HG03457 (cell line): ENCODE measurements around the gene CLASP1.
"Not testable (repeated sequence)": the region's sequence is repeated elsewhere in the genome, so short reads cannot be mapped to it uniquely, and the experiment has no call there.

Experiments used
- ATAC-seq: cut with Tn5 transposase; IDR thresholded peaks from one replicate; pipeline ENCODE4 v1.9.1; 2021; ENCODE audit warnings: moderate number of reproducible peaks; ENCODE audit not compliant: unreplicated experiment

The CLASP1 gene

DNA sequence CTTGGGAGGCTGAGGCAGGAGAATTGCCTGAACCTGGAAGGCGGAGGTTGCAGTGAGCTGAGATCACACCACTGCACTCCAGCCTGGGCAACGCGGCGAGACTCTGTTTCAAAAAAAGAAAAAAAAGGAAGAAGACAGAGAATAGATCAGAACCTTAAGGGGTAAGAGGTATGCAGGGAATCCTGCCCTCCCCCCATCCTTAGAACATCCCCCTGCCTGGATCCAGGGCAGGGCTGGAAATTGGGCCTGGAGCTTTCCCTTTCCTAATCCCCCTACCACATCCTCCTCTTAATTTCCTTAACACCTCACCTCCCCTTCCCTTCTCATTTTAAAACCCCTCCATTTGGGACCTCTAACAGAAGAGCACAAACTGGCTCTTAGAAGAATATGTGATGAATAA lies 62.1 kb downstream of the CLASP1 start:
- no peak for ATAC-seq

GRCh38 chr2:121584741-121585140 lies 64.5 kb downstream of the CLASP1 start:
- no peak for ATAC-seq

- ATAC-seq = no peak
Measured at GRCh38 chr2:121583555-121583954, 65.7 kb downstream of the CLASP1 start.

DNA sequence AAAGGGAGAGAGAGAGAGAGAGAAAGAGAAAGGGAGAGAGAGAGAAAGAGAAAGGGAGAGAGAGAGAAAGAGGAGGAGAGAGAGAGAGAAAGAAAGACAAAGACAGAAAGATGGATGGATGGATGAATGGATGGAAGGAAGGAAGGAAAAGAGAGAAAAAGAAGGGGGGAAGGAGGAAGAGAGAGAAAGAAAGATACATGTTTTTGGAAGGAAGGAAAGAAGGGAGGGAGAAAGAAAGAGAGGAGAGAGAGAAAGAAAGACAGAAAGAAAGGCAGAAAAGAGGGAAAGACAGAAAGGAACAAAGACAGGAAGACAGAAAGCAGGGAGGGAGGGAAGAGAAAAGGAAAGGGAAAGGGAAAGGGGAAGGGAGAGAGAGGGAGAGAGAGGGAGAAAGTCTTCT lies 67.0 kb downstream of the CLASP1 start:
- ATAC-seq = no peak

GRCh38 chr2:121579309-121579708 lies 70.0 kb downstream of the CLASP1 start:
- no peak for ATAC-seq

DNA sequence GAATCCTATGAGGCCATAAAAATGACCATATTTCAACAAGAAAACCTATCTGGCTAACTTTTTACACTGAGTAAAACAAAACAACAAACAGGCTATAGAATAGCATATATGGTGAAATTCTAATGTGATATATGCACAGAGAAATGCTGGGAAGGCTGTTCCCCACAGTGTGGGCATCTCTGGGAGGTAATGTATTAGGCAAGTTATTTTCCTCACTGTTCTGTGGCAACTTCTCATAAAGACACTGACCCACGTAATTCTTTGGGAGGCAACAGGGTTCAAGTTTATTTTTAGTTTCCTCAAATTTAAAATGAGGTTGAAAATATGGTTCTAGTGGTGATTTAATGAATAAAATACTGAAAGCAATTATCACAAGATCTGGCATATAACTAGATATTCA lies 71.9 kb downstream of the CLASP1 start:
- no peak for ATAC-seq

DNA sequence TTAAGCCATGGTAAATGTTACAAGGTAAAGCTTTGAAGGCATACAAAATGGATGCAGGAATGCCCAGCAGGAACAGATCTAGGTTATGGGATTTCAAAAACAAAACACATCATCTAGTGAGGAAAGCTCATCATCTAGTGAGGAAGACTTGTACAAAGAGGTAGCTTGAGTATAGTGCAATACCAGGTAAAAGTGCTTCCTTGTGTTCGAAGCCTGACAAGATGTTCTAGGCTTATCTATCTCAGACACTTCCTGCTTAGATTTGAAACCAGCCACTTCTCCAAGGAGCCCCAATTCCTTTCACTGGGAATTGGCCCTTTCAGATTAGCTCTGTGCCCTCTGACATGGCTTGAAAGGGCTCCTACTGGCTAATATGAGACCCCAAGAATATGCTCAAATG lies 73.0 kb downstream of the CLASP1 start:
- no peak for ATAC-seq

DNA sequence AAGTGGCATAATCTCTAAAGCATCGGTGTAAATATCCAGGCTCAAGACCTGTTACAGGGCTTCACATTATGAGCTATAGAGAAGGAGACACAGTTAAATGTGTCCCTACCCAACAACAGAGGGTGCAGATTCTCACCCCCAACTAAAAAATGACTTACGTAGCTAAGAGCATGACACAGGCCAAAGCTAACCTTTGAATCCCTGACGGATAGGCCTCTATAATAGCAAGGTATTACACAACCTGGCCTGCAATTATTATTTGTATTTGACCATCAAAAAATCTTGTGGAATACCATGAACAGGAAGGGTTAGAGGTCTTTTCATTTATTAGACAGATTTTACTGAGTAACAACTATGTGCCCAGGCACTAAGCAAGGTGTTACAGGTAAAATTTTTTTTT lies 73.5 kb downstream of the CLASP1 start:
- ATAC-seq = no peak

DNA sequence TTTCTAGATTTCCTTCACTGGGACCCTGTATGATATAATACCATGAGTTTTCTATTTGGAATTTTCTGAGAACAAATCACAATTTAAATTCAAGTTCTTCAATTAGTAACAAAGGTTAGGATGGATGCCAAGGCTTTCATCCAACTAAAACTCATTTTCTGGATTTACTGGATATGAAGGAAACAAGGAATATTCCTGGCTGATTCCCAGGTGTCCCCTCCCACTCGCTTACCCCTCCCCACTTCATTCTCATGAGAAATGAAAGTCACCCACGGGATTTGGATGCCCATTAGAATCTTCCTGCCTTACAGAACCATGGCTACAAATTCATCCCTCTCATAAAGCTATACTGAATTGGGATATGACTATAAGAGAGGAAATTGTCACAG lies 78.6 kb downstream of the CLASP1 start:
- ATAC-seq = no peak

- no peak for ATAC-seq
Measured at GRCh38 chr2:121570036-121570666, 79.1 kb downstream of the CLASP1 start.

GRCh38 chr2:121567957-121568409 lies 81.3 kb downstream of the CLASP1 start:
- ATAC-seq = no peak

DNA sequence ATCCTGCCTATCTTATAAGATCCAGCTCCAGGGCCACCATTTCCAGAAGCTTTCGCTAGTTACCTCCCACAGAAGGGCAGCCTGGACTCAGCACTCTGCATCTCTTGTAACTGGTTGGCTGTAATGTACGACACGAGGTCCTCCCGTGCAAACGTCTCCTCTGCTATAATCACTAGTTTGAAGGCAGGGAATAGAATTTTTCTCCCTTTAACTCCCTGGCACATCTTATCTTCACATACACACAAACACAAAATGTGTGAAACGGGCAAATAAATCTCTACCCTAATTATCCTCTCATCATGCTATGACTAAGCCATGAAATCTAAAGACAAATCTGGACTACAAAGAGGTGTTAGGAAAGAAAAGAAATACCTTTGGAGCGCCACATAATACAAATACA lies 81.8 kb downstream of the CLASP1 start:
- ATAC-seq = no peak

DNA sequence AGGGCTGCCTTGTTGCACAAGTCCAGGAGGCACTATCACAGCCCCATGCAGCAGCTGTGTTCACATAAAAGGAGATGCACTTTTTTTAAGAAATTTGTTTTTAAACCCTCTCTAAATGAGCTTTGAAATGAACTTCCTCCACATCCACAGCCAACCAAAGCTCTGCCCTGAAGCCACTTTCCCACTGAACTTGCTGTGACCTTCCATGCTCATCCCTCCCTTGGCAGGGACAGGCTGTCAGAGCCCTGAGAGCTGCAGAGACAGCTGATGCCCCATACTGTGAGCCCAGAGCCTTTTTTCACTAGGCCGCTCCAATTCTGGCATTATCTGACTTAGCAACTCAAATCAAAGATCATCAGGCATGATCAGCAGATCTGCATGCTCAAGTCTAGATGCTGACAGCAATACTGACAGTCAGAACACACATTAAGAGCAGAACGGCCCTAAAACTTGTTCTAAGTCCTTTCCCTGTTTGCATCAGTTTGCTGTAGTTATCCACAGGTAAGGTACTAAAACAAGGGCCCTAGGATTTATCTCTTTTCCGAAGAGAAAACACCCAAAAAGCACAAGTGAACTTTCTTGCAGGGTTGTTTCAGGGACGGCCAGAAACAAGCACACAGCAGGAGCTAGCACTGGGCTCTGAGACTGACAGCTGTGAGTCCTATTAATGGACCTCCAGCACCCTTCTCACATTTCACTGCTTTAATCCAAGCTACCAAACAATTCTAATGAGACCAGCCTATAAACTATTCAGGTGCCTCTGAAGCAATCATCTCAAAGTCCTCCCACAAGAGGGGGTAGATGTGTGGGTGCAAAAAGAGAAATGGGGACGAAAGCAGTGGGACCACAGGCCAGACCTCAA lies 83.6 kb downstream of the CLASP1 start:
- ATAC-seq = no peak

- ATAC-seq = no peak
Measured at GRCh38 chr2:121564905-121565304, 84.4 kb downstream of the CLASP1 start.

GRCh38 chr2:121563754-121564153 lies 85.5 kb downstream of the CLASP1 start:
- ATAC-seq = not testable (repeated sequence)

DNA sequence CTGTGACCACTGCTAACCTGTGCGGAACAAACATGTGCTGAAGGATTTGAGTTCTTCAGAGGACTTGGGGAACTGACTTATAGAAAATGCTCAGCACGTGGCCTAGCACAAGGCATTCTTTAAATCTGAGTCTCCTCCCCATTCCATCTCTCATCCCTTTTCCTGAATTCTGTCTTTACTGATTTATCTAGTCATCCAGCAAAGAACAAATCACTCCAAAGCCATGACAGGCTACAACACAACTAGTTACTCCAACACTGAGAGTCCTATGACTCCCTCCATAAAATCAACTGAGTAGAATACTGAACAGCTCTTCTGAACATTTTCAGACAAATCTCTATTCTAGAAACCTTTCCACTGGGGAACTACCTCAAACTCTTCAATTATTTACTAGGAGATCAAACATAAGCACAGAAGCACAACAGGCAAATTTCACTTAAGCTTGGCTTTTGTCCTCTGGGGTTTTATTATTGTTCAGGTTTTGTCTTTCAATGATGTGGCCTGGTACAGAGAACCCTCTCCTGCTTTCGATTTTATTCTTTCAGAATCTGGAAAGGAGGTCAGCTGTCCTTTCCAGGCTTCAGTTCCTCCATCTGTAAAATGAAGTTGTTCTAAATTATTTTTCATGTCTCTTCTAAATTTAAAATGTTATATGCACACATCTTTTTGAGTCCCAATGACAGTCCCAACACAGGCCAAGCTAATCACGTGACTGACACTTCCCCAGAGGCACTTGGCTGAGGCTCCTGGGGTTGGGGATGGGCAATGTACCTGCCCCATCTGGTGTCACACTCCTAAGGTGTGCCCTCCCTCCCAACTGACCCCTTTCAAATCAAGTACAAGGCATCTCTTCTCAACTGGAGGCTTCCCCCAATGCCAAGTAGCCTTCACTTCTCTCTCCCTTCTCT lies 86.7 kb downstream of the CLASP1 start:
- ATAC-seq = no peak

GRCh38 chr2:121561617-121562268 lies 87.5 kb downstream of the CLASP1 start:
- no peak for ATAC-seq

DNA sequence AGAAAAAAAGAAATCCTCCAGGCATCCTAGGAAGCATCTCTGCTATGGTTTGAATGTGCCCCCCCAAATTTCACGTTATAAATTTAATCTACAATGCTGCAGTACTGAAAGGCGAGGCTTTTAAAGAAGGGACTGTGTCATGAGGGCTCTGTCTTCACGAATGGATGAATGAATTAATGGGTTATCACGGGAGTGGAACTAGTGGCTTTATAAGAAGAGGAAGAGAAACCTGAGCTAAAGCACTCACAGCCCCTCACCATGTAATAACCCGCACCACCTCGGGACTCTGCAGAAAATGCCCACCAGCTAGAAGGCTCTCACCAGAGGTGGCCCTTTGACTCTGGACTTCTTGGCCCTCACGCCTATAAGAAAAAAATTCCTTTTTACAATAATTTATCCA lies 90.9 kb downstream of the CLASP1 start:
- ATAC-seq = no peak

DNA sequence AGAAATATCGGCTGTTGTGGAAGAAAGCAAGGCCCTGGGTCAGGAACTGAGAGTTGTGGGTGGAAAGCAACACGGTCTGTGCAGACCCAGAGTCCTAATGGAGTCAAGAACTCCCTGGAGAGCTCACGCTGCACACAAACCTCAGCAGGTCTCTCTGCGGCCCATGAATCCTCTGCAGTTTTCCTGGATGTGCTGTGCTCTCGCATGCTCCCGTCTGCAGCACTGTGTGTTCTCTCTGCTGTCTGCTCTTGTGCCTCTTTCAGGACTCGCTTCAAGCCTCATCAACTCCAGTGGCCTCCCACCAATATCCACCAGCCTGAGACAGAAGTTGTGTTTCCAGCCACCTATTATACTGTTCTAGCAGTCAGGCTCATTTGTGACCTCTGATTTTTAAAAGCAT lies 94.3 kb downstream of the CLASP1 start:
- ATAC-seq = no peak

DNA sequence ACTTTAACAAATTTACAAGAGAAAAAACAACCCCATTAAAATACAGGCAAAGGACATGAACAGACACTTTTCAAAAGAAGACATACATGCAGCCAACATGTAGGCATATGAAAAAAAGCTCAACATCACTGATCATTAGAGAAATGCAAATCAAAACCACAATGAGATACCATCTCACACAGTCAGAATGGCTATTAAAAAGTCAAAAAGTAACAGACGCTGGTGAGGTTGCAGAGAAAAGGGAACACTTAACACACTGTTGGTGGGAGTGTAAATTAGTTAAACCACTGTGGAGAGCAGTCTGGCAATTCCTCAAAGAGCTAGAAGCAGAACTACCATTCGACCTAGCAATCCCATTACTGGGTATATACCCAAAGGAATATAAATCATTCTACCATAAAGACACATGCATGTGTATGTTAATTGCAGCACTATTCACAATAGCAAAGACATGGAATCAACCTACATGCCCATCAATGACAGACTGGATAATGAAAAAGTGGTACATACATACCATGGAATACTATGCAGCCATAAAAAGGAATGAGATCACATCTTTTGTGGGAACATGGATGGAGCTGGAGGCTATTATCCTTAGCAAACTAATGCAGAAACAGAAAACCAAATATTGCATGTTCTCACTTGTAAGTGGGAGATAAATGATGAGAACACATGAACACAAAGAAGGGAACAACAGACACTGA lies 96.6 kb downstream of the CLASP1 start:
- ATAC-seq = not testable (repeated sequence)
